Breast epithelium (tissue), 3 donors: ENCODE results near the gene TRIM63.

Source experiments
- CTCF ChIP-seq, 3 donors: fragments of 450-650 bp; IDR thresholded peaks; one replicate each; pipeline ENCODE4 v1.5.1; 2016 to 2017; ENCODE audit warnings: antibody characterized with exemption in 3 of 3, mild to moderate bottlenecking in 3 of 3, moderate library complexity in 3 of 3
- POLR2A ChIP-seq: fragments of 450-650 bp; IDR thresholded peaks from one replicate; pipeline ENCODE4 v1.6.1; 2016; ENCODE audit warnings: antibody characterized with exemption, mild to moderate bottlenecking, moderate library complexity

GRCh38 chr1:26003262-26003661, 64.2 kb downstream of the TRIM63 start:
- TF ChIP-seq CTCF (IDR thresholded peaks at IDR 0.05) (no peak), POLR2A (no peak)
